Sigmoid colon (tissue), 4 donors: Measurements from ENCODE around the gene PUM1.

ENCODE experiments used
- EP300 ChIP-seq, 4 donors: sonication (generic); formaldehyde crosslinking; IDR thresholded peaks; one replicate each; pipeline ENCODE4 v1.6.1; 2017; ENCODE audit warnings: antibody characterized with exemption in 4 of 4
- POLR2A ChIP-seq, 2 donors: fragments of 450-650 bp; IDR thresholded peaks; one replicate each; pipeline ENCODE4 v1.6.1; 2016; ENCODE audit warnings: antibody characterized with exemption in 2 of 2, mild to moderate bottlenecking in 2 of 2, moderate library complexity in 2 of 2
- TF ChIP-seq, protein P1 (sequence below), 4 experiments: fragments of 450-650 bp in 3 of 4; fragments of 200-600 bp in 1 of 4; IDR thresholded peaks; one replicate each; pipeline ENCODE4 v1.5.1; 2016 to 2019; ENCODE audit warnings: antibody characterized with exemption in 4 of 4, mild to moderate bottlenecking in 3 of 4, moderate library complexity in 2 of 4

GRCh38 chr1:30901798-30902581 lies 163.5 kb downstream of the PUM1 start:
- TF ChIP-seq, protein P1, sequence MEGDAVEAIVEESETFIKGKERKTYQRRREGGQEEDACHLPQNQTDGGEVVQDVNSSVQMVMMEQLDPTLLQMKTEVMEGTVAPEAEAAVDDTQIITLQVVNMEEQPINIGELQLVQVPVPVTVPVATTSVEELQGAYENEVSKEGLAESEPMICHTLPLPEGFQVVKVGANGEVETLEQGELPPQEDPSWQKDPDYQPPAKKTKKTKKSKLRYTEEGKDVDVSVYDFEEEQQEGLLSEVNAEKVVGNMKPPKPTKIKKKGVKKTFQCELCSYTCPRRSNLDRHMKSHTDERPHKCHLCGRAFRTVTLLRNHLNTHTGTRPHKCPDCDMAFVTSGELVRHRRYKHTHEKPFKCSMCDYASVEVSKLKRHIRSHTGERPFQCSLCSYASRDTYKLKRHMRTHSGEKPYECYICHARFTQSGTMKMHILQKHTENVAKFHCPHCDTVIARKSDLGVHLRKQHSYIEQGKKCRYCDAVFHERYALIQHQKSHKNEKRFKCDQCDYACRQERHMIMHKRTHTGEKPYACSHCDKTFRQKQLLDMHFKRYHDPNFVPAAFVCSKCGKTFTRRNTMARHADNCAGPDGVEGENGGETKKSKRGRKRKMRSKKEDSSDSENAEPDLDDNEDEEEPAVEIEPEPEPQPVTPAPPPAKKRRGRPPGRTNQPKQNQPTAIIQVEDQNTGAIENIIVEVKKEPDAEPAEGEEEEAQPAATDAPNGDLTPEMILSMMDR (IDR thresholded peaks at IDR 0.05): no peak
- TF ChIP-seq EP300 (IDR thresholded peaks at IDR 0.05) (no peak), POLR2A (IDR thresholded peaks at IDR 0.05) (no peak)
